GM19452 (cell line): Measurements from ENCODE around the gene GBE1.
A peak's percentile ranks its signal among the peaks of the same experiment; 100 is the strongest.
"Not testable (repeated sequence)": the region's sequence is repeated elsewhere in the genome, so short reads cannot be mapped to it uniquely, and the experiment has no call there.

Source experiments
- ATAC-seq: cut with Tn5 transposase; IDR thresholded peaks from one replicate; pipeline ENCODE4 v1.9.1; 2021; ENCODE audit not compliant: unreplicated experiment

The GBE1 gene

DNA sequence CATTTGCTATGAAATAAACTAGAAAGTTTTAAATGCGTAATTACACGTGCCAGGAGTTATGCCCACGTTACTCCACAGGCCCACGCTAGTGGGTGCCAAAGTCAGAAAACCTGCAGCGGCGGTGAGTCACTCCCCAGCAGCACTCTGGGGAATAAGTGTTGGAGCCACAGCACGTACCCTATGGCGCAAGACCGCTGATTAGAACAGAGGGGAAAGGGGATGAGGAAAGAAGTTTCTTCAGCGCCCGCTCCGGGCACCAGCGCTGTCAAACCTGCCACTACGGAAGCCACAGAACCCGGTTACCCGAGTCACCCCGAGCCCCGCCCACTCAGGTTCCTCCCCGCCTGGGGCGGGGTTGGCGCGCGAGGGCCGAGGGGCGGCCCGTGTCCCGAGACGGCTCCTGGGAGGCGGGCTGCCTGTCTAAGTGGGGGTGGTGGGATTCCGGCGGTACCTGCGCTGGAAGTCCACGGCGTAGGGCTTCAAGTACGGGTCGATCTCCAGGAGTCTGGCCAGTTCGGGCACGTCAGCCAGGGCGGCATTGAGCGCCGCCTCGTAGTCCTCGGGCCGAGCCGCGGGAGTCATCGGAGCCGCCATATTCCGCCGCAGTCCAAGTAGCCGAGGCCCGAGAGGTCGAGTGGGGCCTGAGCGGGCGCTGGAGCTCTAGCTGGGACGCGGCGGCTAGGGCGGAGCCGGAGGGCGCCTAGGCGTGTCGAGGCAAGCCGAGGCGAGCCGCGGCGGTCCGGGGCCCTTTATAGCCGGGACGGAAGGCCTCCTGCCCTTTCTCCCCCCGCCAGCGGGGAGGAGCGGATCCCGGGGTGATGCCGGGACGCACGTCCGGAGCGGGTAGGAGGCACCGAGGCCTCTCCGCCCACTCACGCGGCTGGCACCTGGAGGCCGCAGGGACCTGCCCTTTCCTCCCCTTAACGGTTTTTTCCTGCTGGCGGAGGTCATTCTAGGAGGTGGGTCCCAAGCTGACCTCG is at the start of gene GBE1:
Gene GBE1 (minus strand): TSS at position 722 of the 980 bp plus-strand sequence. CDS start 128 bp downstream, at position 594.
- peak; percentile 90 for ATAC-seq

DNA sequence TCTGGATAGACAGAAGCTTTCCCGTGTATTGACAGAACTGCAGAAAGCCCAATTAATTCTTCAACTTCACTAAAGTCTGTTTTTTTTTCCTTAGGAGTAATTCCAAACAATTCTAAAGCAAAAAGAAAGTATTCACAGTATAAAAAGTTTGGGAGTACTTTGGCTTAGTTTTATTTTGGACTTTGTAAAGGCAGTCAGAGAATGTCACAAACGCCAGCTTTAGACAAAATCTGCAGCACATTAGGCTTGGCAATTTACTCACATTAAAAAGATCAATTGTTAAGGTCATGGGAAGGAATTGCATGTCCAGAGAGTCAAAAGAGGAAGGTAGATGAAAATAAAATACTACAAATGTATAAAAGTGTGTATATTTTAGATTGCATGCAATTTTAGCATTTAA is 47.5 kb upstream of the GBE1 start:
- no peak for ATAC-seq

- ATAC-seq = no peak
Observed at GRCh38 chr3:81799403-81799802, 38.0 kb upstream of the GBE1 start.

DNA sequence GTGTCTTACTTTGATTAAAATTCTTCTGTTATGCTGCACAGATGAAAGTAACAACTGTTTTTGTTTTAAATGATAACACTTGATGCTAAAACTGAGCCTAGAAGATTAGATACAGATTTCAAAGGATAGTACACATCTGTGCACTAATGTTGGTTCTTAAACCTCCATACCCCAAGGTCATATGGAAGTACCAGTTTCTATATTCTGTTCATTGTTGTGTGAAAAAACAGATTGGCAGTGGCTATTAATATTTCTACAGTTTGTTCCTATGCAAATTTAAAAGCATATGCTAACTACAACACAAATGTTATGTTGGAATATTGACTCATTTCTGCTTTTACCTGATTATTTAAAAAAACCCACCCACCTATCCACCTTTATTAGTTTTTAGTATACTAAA is 32.0 kb upstream of the GBE1 start:
- ATAC-seq = no peak

DNA sequence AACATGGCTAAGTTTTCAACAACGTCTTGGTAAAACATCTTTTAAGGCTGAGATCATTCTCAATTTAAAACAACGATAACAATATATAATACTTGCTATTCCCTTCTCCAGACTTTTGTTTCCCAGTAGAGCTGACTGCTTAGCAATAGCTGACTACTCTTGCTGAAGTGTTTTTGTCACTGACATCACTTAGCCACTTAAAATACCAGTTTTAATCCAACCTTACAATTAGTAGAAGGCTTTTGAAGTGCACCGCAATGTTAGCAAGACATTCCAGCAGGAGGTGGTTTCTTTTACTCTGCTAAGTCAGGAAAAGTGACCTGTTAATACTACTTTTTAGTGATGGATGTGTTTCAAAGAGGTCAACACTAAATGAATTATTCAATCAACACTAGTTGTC is 28.7 kb upstream of the GBE1 start:
- no peak for ATAC-seq

DNA sequence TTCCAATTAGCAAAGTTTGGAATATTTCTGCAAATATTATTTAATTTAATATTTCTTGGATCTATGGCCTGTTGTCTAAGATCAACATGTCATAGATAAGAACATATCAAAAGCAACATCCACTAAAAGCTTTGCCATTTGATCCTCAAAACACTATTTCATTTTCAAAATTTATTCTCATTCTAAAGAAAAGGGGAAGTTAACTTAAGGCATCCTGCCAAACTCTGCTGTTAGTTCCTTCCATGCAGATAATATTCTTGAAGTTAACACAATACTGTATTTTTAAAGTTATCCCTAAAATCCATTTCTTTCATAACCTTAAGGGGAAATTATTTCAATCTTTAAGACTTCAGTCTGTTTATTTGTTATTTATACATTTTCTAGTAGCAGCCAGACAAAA is 28.2 kb upstream of the GBE1 start:
- ATAC-seq = no peak

GRCh38 chr3:81788610-81789009 is 27.2 kb upstream of the GBE1 start:
- no peak for ATAC-seq

DNA sequence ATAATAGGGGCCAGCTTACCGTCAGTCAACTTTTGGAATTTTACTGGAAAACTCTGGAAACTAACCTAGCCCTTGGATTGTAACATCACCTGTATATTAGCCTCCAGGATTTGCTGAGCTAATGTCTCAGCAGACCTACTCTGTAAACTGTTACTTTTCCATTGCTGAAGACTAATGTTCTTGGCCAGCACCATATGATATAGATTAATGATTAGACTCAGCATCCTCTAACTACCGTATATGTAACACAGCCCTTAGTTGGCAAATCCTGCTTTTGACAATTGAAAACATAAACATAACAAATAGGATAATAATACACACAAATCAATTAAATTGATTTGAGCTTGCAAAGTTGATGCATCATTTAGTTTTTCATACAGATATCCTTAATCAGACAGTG is 26.6 kb upstream of the GBE1 start:
- ATAC-seq = no peak

DNA sequence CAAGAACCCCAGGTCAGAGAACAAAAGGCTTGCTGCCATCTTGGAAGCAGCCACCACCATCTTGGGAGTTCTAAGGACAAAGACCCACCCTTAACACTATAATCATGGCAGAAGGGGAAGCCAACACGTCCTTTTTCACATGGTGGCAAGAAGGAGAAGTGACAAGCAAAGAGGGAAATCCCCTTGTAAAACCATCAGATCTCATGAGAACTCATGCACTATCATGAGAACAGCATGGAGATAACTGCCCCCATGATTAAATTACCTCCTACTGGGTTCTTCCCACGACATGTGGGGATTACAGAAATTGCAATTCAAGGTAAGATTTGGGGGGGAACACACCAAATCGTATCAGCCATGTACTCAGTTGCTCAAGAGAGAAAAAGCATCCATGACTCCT is 21.1 kb upstream of the GBE1 start:
- ATAC-seq = no peak

- no peak for ATAC-seq
Observed at GRCh38 chr3:81778678-81779182, 17.3 kb upstream of the GBE1 start.

- ATAC-seq = no peak
Observed at GRCh38 chr3:81776643-81777042, 15.2 kb upstream of the GBE1 start.

GRCh38 chr3:81770710-81771109 is 9.3 kb upstream of the GBE1 start:
- no peak for ATAC-seq

- ATAC-seq = no peak
Observed at GRCh38 chr3:81769299-81769698, 7.9 kb upstream of the GBE1 start.

GRCh38 chr3:81767250-81767859 is 5.9 kb upstream of the GBE1 start:
- ATAC-seq = not testable (repeated sequence)

DNA sequence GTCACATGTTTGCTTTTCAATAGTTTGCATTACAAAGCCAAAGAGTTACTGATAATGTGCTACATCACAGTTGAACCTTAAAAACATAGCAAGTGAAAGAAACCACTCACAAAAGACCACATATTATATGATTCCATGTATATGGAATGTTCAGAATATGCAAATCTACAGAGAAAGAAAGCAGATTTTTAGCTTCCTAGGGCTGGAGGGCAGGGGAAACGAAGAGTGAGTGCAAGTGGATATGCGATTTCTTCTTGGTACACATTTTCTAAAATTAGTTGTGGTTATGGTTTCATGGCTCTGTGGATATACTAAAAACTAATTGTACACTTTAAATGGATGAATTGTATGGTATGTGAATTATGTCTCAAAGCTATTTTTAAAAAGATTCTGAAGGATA is 4.0 kb upstream of the GBE1 start:
- ATAC-seq = no peak

GRCh38 chr3:81764665-81765064 is 3.2 kb upstream of the GBE1 start:
- ATAC-seq = no peak

GRCh38 chr3:81764002-81764401 is 2.6 kb upstream of the GBE1 start:
- ATAC-seq = no peak

- no peak for ATAC-seq
Observed at GRCh38 chr3:81763001-81763400, 1.6 kb upstream of the GBE1 start.

GRCh38 chr3:81761904-81762580 is 597 bp upstream of the GBE1 start:
- no peak for ATAC-seq

DNA sequence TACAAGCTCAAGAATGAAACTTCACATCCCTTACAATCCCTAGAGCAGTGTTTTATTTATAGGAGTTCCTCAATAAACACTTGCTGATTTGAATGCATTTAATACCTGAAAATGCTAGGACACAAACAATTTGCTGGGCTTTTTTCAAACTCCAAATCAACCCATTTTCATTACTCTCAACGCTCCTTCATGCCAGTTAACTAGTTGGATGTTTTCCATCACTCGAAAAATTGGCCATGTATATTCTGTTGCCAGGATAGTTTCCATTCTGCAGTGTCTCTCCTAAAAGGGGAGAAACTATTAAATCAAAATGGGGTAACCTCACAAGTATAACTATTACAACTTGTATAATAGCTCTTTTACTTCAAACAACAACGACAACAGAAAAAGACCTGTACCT is 1.2 kb downstream of the GBE1 start:
- no peak for ATAC-seq

DNA sequence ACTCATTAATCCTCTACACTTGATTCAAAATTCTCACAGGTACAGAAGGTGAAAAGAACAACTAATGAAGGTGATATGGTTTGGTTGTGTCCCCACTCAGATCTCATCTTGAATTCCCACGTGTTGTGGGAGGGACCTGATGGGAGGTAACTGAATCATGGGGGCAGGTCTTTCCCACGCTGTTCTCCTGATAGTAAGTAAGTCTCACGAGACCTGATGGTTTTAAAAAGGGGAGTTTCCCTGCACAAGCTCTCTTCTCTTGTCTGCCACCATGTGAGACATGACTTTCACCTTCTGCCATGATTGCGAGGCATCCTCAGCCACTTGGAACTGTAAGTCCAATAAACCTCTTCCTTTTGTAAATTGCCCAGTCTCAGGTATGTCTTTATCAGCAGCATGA is 2.7 kb downstream of the GBE1 start:
- not testable (repeated sequence) for ATAC-seq

GRCh38 chr3:81758275-81758674 is 3.2 kb downstream of the GBE1 start:
- no peak for ATAC-seq
